H1 (cell line): Measurements from ENCODE around the gene HK1. TPM values are rescaled to one million over a fixed set of nuclear protein-coding genes. Genes with fewer than 3 reads are reported as not detected.

Source experiments
- EGR1 ChIP-seq: IDR thresholded peaks from 2 replicates; pipeline ENCODE4 v1.6.1; 2011; ENCODE audit warnings: low read depth, low read length, borderline replicate concordance
- MAFK ChIP-seq: IDR thresholded peaks from 2 replicates; pipeline ENCODE4 v1.6.1; 2012; ENCODE audit warnings: low read depth, mild to moderate bottlenecking, improper control_type of control experiment, low read length
- PHF8 ChIP-seq: fragments of 200-600 bp; sonication (generic); conservative IDR thresholded peaks from 2 replicates; pipeline ENCODE4 v1.7.1; 2012; ENCODE audit warnings: low read depth, mild to moderate bottlenecking, inconsistent platforms, low read length, moderate library complexity
- RAD21 ChIP-seq, 2 experiments: IDR thresholded peaks in 1 of 2; conservative IDR thresholded peaks in 1 of 2; 2 replicates each; pipeline ENCODE4 v1.6.1; 2011; ENCODE audit warnings: low read depth in 2 of 2, low read length in 2 of 2, improper control_type of control experiment in 1 of 2, inconsistent platforms in 1 of 2, mild to moderate bottlenecking in 1 of 2, moderate library complexity in 1 of 2
- TAF7 ChIP-seq: optimal IDR thresholded peaks from 2 replicates; pipeline ENCODE3; 2011; ENCODE audit warnings: low read depth, mild to moderate bottlenecking, inconsistent platforms, low read length, moderate library complexity, borderline replicate concordance
- polyA plus RNA-seq, 7 experiments: library from polyadenylated mRNA; depleted of rRNA in 3 of 7; stranded (reverse) in 5 of 7; unstranded in 2 of 7; fragments of >200 nt in 5 of 7; fragments of 200-250 nt in 2 of 7; gene quantifications; 1 replicate in 5 of 7; 2 replicates in 1 of 7; 4 replicates in 1 of 7; pipeline versions ENCODE4 v1.2.1 to v1.2.3, GENCODE V29; 2011 to 2013; ENCODE audit warnings: missing spikeins in 2 of 7, mixed read lengths in 2 of 7
- total RNA-seq: library from RNA; stranded (reverse); fragmentation: NEBNext Ultra II Directional; extraction: Animal tissue kit (Norgen Biotek cat#: 25700); gene quantifications from 2 replicates; pipeline ENCODE4 v1.2.1, GENCODE V29; 2021

Gene HK1
- total and polyA plus RNA-seq, 2 of the 8 experiments (the other 6 are each of a cell fraction or from before 2014, with no cell fraction given): 55.8 to 247 TPM

GRCh38 chr10:69290993-69291392 is 12.7 kb downstream of the HK1 start (continued):
- TF ChIP-seq RAD21 (IDR thresholded peaks at IDR 0.05 in 1 of 2, conservative IDR thresholded peaks at IDR 0.05 in 1 of 2; ENCODE audit: low read depth in 2 of 2, low read length in 2 of 2) (no peak), TAF7 (no peak), EGR1 (no peak), PHF8 (no peak), MAFK (no peak)
